ENCODE data around the gene HMGCLL1.

Gene HMGCLL1

DNA sequence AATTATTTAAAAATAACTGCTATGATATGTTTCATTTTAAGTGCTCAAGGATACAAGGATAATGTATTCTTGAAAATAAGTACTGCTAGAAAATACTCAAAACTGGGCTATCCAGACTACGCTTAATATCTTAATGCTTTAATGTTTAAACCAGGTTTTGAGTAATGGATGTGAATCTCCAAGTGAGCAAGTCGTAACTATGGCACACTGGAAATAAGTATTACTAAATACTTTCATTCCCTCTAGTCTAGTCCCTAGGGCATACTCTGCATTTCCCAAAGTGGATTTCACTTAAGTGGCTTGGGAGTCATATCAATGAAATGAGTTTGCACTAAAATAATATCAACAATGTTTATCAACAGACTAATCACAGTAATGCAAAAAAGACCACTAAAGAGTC, 48.1 kb downstream of the HMGCLL1 start:
- Histone ChIP-seq H3K9me3 (ENCODE audit: insufficient read depth, low read depth, low read length) (no peaks in the 10 kb centered on the region), H3K36me3 (ENCODE audit: insufficient read depth, low read length) (no peaks in the 10 kb centered on the region), H3K4me1 (ENCODE audit: insufficient read depth, low read length) (no peaks in the 10 kb centered on the region), H3K27ac (ENCODE audit: low read depth, low read length) (no peak overlapping the region), H3K27me3 (ENCODE audit: insufficient read depth, low read length) (no peaks in the 10 kb centered on the region), H3K9ac (ENCODE audit: low read depth, low read length) (no peak overlapping the region), H3K4me3 (ENCODE audit: low read length) (no peak overlapping the region)
- WGBS, result 100% methylated on average over 2 of the region's 2 CpGs

DNA sequence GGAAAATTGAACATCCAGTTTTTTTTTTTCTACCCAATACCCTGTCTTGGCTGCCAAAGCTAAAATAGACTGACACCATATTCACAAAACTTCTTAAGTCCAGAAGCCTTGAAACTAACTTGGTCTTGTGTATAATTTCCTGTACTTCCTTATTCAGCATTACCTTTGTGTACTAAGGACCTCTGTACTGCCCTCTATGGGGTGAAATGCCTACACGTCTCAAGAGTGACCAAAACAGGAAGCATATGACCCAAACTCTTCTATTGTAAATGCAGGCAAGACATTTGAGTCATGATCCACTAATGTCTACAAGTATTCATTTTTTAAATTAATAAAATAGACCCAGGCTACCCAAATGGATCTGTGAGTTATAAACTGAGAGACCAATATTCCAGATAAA, 50.4 kb downstream of the HMGCLL1 start:
- Histone ChIP-seq H3K9me3 (ENCODE audit: insufficient read depth, low read depth, low read length) (no peaks in the 10 kb centered on the region), H3K36me3 (ENCODE audit: insufficient read depth, low read length) (no peaks in the 10 kb centered on the region), H3K4me1 (ENCODE audit: insufficient read depth, low read length) (0 out of 2 replicates have a peak, but pooled peaks cover 9% of the 10 kb centered on the region), H3K27me3 (ENCODE audit: insufficient read depth, low read length) (no peaks in the 10 kb centered on the region), H3K9ac (ENCODE audit: low read depth, low read length) (no peak overlapping the region), H3K27ac (ENCODE audit: low read depth, low read length) (no peak overlapping the region), H3K4me3 (ENCODE audit: low read length) (no peak overlapping the region)
- 58% methylated on average over 1 of the region's 1 CpG for WGBS

DNA sequence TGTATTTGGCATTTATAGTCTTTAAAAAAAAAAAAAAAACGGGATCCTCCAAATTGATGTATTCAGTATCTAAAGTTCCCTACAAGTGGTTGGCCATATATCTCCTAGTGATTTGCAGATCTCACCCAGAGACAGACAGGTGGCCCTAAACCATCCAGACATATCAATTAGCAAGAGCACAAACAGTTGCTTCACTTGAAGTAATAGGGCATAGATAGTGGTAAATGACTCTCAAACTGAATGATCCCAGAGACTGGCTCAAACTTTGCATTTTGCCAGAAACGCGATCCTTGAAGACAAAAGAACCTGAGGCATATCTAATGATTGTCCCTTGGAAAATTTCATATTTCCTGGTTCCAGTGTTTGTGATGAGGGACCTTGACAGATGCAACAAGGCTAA, 54.6 kb downstream of the HMGCLL1 start:
- no peak overlapping the region for H3K9ac ChIP-seq (ENCODE audit: low read depth, low read length)
- H3K36me3 ChIP-seq (ENCODE audit: insufficient read depth, low read length), result no peaks in the 10 kb centered on the region
- no peaks in the 10 kb centered on the region for H3K9me3 ChIP-seq (ENCODE audit: insufficient read depth, low read depth, low read length)
- 0 out of 2 replicates have a peak, but pooled peaks cover 9% of the 10 kb centered on the region for H3K4me1 ChIP-seq (ENCODE audit: insufficient read depth, low read length)
- no peaks in the 10 kb centered on the region for H3K27me3 ChIP-seq (ENCODE audit: insufficient read depth, low read length)
- H3K27ac ChIP-seq (ENCODE audit: low read depth, low read length), result no peak overlapping the region
- no peak overlapping the region for H3K4me3 ChIP-seq (ENCODE audit: low read length)
- WGBS, result 93% methylated on average over 2 of the region's 3 CpGs

DNA sequence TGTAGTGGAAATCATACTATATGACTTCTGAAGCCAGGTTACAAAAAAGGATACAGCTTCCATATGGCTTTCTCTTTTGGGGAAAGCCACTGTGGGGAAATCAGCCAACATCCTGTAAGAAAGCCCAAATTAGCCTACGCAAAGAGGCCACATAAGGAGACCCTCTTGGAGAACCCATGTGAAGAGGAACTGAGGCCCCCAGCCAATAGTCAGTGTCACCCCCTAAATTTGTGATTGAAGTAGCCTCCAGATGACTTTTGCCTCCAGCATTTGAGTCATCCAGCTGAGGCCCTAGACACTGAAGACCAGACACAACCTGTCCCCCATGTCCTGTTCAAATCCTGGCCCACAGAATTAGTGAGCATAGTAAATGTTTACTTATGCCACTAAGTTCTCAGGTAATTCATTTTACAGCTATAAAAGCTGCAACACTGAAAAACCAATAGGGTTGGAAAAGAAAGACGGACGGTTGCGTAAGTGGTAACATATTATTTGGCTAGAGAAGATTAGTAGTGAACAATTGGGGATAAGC, 60.4 kb downstream of the HMGCLL1 start:
- Histone ChIP-seq H3K4me1 (ENCODE audit: insufficient read depth, low read length) (no peaks in the 10 kb centered on the region), H3K36me3 (ENCODE audit: insufficient read depth, low read length) (no peaks in the 10 kb centered on the region), H3K4me3 (ENCODE audit: low read length) (no peak overlapping the region), H3K9ac (ENCODE audit: low read depth, low read length) (no peak overlapping the region), H3K27ac (ENCODE audit: low read depth, low read length) (no peak overlapping the region), H3K27me3 (ENCODE audit: insufficient read depth, low read length) (no peaks in the 10 kb centered on the region), H3K9me3 (ENCODE audit: insufficient read depth, low read depth, low read length) (no peaks in the 10 kb centered on the region)
- WGBS, result 96% methylated on average over 4 of the region's 4 CpGs

DNA sequence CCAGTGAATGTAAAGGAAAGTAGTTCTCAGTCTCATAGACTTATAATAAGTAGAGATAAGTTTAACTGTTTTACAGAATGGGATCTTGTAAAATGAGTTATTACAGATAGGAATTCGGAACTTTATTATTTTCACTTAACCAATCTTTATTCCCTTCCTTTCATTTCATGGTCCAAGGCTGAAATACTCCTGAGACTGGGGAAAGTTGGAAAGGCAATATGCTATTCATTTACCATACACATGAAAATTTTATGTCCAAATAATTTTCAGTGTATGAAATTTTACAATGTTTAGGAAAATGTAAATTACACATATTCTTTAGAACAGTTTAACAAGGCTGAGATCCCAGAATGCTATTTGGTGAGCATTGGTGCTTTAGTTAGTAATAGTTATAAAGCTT, 62.3 kb downstream of the HMGCLL1 start:
- H3K9me3 ChIP-seq (ENCODE audit: insufficient read depth, low read depth, low read length), result no peaks in the 10 kb centered on the region
- no CpG with 5 or more reads among the region's 1 CpG for WGBS
- no peaks in the 10 kb centered on the region for H3K36me3 ChIP-seq (ENCODE audit: insufficient read depth, low read length)

DNA sequence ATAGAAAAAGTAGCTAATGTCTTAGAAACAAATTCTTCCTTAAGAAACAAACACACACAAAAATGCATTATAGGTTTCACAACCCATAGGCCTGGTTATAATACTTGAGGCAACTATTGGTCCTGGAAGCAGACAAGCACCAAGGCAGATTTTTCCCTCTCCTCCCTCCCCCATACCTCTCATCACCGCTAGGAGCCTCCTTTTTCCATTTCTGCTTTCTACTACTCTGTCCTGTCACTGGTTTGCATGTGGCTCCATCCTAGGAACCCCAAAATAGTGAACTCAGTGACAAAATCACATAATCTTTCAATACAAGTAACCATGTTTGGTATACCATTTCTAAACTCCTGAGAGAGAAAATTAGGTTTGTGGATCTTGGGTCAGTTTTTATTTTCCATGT, 66.1 kb downstream of the HMGCLL1 start:
- 82% methylated on average over 1 of the region's 1 CpG for WGBS
- H3K4me3 ChIP-seq (ENCODE audit: low read length), result no peak overlapping the region
- no peaks in the 10 kb centered on the region for H3K4me1 ChIP-seq (ENCODE audit: insufficient read depth, low read length)
- no peak overlapping the region for H3K9ac ChIP-seq (ENCODE audit: low read depth, low read length)
- no peaks in the 10 kb centered on the region for H3K9me3 ChIP-seq (ENCODE audit: insufficient read depth, low read depth, low read length)
- no peaks in the 10 kb centered on the region for H3K27me3 ChIP-seq (ENCODE audit: insufficient read depth, low read length)
- H3K36me3 ChIP-seq (ENCODE audit: insufficient read depth, low read length), result no peaks in the 10 kb centered on the region
- H3K27ac ChIP-seq (ENCODE audit: low read depth, low read length), result no peak overlapping the region

More for the DNA sequence above, 62.3 kb downstream of the HMGCLL1 start:
- no peaks in the 10 kb centered on the region for H3K27me3 ChIP-seq (ENCODE audit: insufficient read depth, low read length)
- H3K4me1 ChIP-seq (ENCODE audit: insufficient read depth, low read length), result no peaks in the 10 kb centered on the region
- H3K4me3 ChIP-seq (ENCODE audit: low read length), result no peak overlapping the region
- H3K27ac ChIP-seq (ENCODE audit: low read depth, low read length), result no peak overlapping the region
- no peak overlapping the region for H3K9ac ChIP-seq (ENCODE audit: low read depth, low read length)

DNA sequence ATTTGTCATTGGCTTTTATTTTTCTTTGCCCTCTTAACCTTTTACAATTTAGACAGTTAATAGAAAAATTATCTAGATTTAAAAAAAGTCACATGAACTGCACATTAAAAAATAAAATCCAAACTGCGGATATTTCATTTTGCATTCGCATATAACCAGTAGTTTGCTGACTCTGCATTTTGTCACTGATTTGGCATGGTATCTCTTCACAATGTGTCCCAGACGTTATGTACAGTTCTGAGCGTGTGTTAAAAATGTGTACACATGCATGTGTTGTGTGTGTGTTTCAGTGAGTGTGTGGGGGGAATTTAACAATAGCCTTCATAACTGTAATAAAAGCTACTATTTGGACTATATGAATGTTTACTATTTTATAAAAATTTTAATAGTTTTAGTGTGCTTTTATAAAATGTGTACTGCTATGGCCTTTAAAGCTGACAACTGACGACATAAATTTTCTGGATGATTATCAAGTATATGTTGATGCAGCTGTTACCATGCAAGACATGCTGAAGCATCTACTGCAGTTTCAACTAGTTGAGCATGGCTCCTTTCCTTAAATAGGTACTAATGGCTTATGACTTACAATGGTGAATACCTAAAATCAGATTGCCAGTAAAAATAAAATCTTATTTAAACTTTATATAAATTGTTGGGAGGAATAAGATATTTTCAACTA, 67.7 kb downstream of the HMGCLL1 start:
- no peaks in the 10 kb centered on the region for H3K36me3 ChIP-seq (ENCODE audit: insufficient read depth, low read length)

DNA sequence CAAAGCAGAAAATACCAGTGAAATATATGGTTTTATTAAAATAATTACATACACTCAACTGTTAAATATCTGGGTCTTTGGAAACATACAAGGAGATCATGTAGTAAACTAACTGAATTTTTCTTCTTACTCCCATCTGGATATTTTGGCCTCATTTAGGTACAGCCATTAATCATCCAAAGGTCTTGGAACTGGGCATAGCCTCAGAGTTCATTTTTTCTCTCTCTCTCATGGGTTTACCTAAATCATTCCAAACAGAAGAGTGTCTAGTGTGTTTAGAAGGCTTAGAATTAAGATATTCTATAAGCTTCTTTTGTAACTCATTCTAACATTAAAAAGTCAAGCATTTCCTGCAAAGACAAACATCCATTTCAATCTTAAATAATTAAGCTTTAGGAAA, 79.4 kb downstream of the HMGCLL1 start:
- Histone ChIP-seq H3K4me1 (ENCODE audit: insufficient read depth, low read length) (peaks cover 5% of the 10 kb centered on the region), H3K4me3 (ENCODE audit: low read length) (no peak overlapping the region), H3K36me3 (ENCODE audit: insufficient read depth, low read length) (no peaks in the 10 kb centered on the region), H3K9ac (ENCODE audit: low read depth, low read length) (no peak overlapping the region), H3K27ac (ENCODE audit: low read depth, low read length) (no peak overlapping the region), H3K9me3 (ENCODE audit: insufficient read depth, low read depth, low read length) (no peaks in the 10 kb centered on the region), H3K27me3 (ENCODE audit: insufficient read depth, low read length) (no peaks in the 10 kb centered on the region)

More for the DNA sequence above, 67.7 kb downstream of the HMGCLL1 start:
- Histone ChIP-seq H3K27ac (ENCODE audit: low read depth, low read length) (no peak overlapping the region), H3K27me3 (ENCODE audit: insufficient read depth, low read length) (no peaks in the 10 kb centered on the region), H3K9me3 (ENCODE audit: insufficient read depth, low read depth, low read length) (no peaks in the 10 kb centered on the region), H3K9ac (ENCODE audit: low read depth, low read length) (no peak overlapping the region), H3K4me3 (ENCODE audit: low read length) (no peak overlapping the region), H3K4me1 (ENCODE audit: insufficient read depth, low read length) (no peaks in the 10 kb centered on the region)
- whole genome bisulfite sequencing, result 95% methylated on average over 5 of the region's 5 CpGs

DNA sequence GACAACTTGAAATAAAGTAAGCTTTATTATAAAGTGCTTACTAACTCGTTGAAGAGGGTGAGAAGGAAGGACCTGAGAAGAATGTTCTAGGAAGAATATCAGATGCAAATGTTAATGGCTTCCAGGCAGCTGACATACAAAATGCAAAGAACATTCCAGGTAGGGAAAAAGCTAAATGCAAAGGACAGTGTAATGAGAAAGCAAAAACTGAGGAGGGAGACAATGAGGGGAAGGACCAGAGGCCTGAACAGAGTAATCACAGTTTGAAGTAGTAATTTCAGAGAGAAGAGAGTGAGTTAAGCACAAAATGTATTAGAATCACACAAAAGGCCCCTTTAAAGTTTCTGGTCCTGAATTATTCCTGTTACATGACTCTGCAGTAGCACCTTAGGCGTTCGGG, 81.3 kb downstream of the HMGCLL1 start:
- peaks cover 5% of the 10 kb centered on the region for H3K4me1 ChIP-seq (ENCODE audit: insufficient read depth, low read length)
- H3K9ac ChIP-seq (ENCODE audit: low read depth, low read length), result no peak overlapping the region
- no peaks in the 10 kb centered on the region for H3K9me3 ChIP-seq (ENCODE audit: insufficient read depth, low read depth, low read length)
- no peaks in the 10 kb centered on the region for H3K27me3 ChIP-seq (ENCODE audit: insufficient read depth, low read length)
- H3K36me3 ChIP-seq (ENCODE audit: insufficient read depth, low read length), result no peaks in the 10 kb centered on the region
- WGBS, result 84% methylated on average over 3 of the region's 3 CpGs
- H3K4me3 ChIP-seq (ENCODE audit: low read length), result no peak overlapping the region
- H3K27ac ChIP-seq (ENCODE audit: low read depth, low read length), result no peak overlapping the region

DNA sequence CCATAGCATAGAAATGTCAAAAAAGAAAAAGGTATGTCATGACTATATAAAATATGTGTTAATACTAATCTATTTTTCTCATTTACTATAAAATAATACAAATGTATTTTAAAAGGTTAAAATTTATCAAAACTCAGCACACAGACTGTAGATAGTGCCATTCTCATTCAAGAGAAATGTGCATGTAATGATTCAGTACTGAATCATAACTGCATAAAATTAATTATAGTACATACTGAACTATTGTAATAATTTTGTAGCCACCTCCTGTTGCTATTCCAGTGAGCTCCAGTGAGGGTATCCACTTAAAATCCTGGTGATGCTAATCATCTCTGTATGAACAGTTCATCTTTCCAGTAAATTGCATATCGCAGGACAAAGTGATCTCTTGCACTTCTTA, 82.8 kb downstream of the HMGCLL1 start:
- peaks cover 5% of the 10 kb centered on the region for H3K4me1 ChIP-seq (ENCODE audit: insufficient read depth, low read length)
- WGBS, result 100% methylated on average over 1 of the region's 1 CpG
- no peak overlapping the region for H3K27ac ChIP-seq (ENCODE audit: low read depth, low read length)
- H3K9ac ChIP-seq (ENCODE audit: low read depth, low read length), result no peak overlapping the region
- H3K27me3 ChIP-seq (ENCODE audit: insufficient read depth, low read length), result no peaks in the 10 kb centered on the region
- no peaks in the 10 kb centered on the region for H3K9me3 ChIP-seq (ENCODE audit: insufficient read depth, low read depth, low read length)
- H3K4me3 ChIP-seq (ENCODE audit: low read length), result no peak overlapping the region
- no peaks in the 10 kb centered on the region for H3K36me3 ChIP-seq (ENCODE audit: insufficient read depth, low read length)

DNA sequence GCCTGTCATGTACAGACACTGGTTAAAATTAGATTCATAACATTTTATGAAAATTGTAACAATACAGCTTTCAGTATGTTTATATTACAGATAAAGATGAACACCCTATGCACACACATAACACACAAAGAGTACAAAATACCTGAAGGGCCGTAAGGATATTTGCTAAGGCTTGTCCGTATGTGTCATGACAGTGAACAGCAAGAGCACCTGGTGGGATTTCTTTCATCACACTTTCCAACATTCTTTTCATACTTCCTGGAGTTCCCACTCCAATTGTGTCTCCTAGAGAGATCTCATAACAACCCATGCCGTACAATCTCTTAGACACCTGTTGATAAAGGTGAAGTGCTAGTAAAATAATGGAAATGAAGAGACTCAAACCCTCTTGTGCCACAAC, 83.7 kb downstream of the HMGCLL1 start:
- WGBS, result 92% methylated on average over 2 of the region's 3 CpGs
- Histone ChIP-seq H3K27ac (ENCODE audit: low read depth, low read length) (no peak overlapping the region), H3K4me3 (ENCODE audit: low read length) (no peak overlapping the region), H3K9ac (ENCODE audit: low read depth, low read length) (no peak overlapping the region), H3K4me1 (ENCODE audit: insufficient read depth, low read length) (peaks cover 5% of the 10 kb centered on the region), H3K27me3 (ENCODE audit: insufficient read depth, low read length) (no peaks in the 10 kb centered on the region), H3K36me3 (ENCODE audit: insufficient read depth, low read length) (no peaks in the 10 kb centered on the region), H3K9me3 (ENCODE audit: insufficient read depth, low read depth, low read length) (no peaks in the 10 kb centered on the region)

DNA sequence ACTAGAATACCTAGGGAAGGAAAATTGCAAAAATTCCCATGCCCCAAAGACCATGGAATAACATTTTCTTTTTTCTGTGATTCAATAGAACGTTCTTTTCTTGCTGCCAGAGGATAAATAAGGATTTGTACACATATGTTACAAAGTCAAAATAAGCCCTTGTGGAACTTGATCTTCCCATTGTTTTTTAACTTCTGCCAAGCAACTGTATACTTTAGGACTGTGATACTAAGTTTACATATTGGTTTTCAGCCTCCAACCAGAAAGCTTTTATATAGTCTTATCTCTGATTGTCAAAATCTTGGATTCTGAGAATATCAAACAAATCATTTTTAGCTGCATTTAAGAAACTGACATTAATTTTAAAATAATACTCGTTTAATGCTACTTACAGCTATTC, 84.6 kb downstream of the HMGCLL1 start:
- WGBS, result 100% methylated on average over 1 of the region's 2 CpGs
- peaks cover 5% of the 10 kb centered on the region for H3K4me1 ChIP-seq (ENCODE audit: insufficient read depth, low read length)
- H3K9me3 ChIP-seq (ENCODE audit: insufficient read depth, low read depth, low read length), result no peaks in the 10 kb centered on the region
- no peaks in the 10 kb centered on the region for H3K27me3 ChIP-seq (ENCODE audit: insufficient read depth, low read length)
- no peak overlapping the region for H3K27ac ChIP-seq (ENCODE audit: low read depth, low read length)
- H3K36me3 ChIP-seq (ENCODE audit: insufficient read depth, low read length), result no peaks in the 10 kb centered on the region
- no peak overlapping the region for H3K4me3 ChIP-seq (ENCODE audit: low read length)
- no peak overlapping the region for H3K9ac ChIP-seq (ENCODE audit: low read depth, low read length)

All from HUES64 (cell line).